ENCODE results near the gene DNAJC3. TPM values are rescaled to one million over a fixed set of nuclear protein-coding genes. Genes with fewer than 3 reads are reported as not detected.
"Not testable (repeated sequence)": the region's sequence is repeated elsewhere in the genome, so short reads cannot be mapped to it uniquely, and the experiment has no call there.

DNAJC3 gene
- total RNA-seq, 1 experiment from 2014 or later: 39.0 TPM

DNA sequence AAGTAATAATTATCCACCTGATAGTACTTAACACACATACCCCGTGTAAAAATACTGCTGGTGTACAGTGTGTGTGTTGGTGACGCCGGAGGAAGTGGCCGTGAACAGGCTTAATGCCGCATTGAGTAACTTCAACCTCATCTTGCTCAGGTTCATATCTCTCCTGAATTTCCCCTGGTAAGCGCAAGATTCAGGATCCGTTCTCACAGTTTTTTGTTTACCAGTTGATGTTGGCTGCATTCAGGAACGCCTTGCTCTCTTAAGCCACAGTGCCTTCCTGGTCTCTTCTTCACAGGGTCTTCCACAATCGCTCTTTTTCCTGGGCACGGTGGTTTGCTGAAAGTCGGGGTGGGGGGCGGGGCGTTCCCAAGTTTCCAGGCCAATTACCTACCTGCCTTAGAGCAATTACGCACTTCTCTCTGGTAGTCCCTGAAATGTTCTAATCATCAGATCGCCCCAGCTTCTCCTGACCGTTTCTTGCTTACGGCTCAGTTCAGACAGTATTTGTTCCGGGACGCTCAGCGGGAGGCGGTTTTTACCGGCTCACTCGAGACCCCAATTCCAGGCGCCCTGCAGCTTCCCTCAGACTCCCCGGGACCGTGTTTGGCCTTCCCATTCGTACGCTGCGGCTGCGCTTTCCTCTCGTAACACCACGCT is 706 bp upstream of the DNAJC3 start:
- peak; percentile 52 for DNase-seq (ENCODE audit: low spot score)

- peak; percentile 12 for DNase-seq (ENCODE audit: low spot score)
These were observed 776 bp downstream of the DNAJC3 start for GRCh38 chr13:95677564-95678266.

DNA sequence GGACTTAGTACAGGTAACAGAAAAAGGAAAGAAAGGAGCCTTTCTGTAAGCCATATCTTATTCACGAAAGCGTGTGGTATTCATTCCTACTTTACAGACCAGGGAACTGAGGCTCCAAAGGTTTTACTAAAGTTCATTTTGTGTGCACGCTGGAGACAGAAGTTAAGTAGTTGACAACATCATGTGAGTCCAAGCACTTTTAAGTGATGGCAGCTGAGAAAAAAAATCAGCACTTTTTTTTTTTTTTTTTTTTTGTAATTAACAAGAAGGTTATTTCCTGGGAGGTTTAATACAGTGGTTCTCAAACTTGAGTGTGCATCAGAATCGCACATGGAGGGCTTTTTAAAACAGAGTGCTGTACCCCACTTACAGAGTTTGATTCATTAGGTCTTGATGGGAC is 2.0 kb downstream of the DNAJC3 start:
- DNase-seq (ENCODE audit: low spot score): no peak

- DNase-seq (ENCODE audit: low spot score): no peak
These were observed 2.8 kb downstream of the DNAJC3 start for GRCh38 chr13:95679722-95680121.

DNA sequence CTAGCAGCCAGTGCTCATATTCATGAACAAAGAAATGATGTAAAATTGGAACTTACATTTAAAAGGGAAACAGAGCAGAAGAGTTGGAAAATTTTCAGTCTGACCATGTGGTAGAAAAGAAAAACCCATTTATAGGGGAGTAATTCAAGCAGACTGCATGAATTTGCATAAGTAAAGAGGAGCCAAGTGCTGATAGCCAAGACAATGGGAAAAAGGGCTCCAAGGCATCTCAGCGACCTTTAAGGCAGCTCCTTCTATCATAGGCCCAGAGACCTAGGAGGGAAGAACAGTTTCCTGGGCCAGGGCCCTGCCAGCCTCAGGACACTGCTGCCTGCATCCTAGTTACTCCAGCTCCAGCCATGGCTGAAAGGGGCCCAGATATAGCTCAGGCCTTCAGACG is 7.5 kb downstream of the DNAJC3 start:
- DNase-seq (ENCODE audit: low spot score): no peak

- not testable (repeated sequence) for DNase-seq (ENCODE audit: low spot score)
These were observed 8.0 kb downstream of the DNAJC3 start for GRCh38 chr13:95684960-95685359.

DNA sequence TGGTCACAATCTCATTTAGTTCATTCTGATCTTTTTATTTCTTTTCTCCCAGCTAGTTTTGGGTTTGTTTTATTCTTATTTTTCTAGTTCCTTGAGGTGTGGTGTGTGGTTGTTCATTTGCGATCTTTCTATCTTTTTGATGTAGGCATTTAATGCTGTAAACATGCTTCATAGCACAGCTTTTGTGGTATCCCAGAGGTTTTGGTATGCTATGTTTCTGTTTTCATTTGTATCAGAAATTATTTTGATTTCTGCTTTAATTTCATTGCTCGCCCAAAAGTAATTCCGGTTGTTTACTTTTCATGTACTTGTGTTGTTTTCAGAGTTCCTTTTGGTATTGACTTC is 12.6 kb downstream of the DNAJC3 start:
- no peak for DNase-seq (ENCODE audit: low spot score)

GRCh38 chr13:95690986-95691385 is 14.0 kb downstream of the DNAJC3 start:
- not testable (repeated sequence) for DNase-seq (ENCODE audit: low spot score)

DNA sequence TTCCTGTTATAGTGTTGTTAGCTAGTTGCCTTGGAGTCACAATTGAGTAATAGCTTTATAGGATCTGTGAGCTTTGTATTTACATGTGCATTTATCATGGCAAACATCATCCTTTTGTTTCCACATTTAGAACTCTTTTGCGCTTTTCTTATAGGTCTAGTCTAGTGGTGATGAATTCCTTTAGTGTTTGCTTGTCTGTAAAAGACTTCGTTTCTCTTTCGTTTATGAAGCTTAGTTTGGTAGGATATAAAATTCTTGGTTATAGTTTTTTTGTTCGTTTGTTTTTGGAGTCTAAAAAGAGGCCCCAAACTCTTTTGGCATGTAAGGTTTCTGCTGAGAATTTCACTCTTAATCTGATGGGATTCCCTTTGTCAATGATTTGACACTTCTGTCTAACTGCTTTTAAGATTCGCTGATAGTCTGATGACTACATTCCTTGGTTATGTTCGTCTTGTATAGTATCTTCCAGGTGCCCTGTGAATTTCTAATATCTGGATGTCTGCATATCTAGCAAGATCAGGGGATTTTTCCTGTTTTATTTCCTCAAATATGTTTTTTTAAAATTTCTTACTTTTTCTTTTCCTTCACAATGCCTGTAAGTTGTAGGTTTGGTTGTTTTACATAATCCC is 20.2 kb downstream of the DNAJC3 start:
- no peak for DNase-seq (ENCODE audit: low spot score)

GRCh38 chr13:95698047-95698749 is 21.3 kb downstream of the DNAJC3 start:
- DNase-seq (ENCODE audit: low spot score): no peak

GRCh38 chr13:95703576-95703975 is 26.6 kb downstream of the DNAJC3 start:
- DNase-seq (ENCODE audit: low spot score): no peak

- DNase-seq (ENCODE audit: low spot score): peak; percentile 9
These were observed 27.6 kb downstream of the DNAJC3 start for GRCh38 chr13:95704510-95704909.

GRCh38 chr13:95706356-95706755 is 29.4 kb downstream of the DNAJC3 start:
- DNase-seq (ENCODE audit: low spot score): no peak

GRCh38 chr13:95707035-95707434 is 30.1 kb downstream of the DNAJC3 start:
- DNase-seq (ENCODE audit: low spot score): no peak

DNA sequence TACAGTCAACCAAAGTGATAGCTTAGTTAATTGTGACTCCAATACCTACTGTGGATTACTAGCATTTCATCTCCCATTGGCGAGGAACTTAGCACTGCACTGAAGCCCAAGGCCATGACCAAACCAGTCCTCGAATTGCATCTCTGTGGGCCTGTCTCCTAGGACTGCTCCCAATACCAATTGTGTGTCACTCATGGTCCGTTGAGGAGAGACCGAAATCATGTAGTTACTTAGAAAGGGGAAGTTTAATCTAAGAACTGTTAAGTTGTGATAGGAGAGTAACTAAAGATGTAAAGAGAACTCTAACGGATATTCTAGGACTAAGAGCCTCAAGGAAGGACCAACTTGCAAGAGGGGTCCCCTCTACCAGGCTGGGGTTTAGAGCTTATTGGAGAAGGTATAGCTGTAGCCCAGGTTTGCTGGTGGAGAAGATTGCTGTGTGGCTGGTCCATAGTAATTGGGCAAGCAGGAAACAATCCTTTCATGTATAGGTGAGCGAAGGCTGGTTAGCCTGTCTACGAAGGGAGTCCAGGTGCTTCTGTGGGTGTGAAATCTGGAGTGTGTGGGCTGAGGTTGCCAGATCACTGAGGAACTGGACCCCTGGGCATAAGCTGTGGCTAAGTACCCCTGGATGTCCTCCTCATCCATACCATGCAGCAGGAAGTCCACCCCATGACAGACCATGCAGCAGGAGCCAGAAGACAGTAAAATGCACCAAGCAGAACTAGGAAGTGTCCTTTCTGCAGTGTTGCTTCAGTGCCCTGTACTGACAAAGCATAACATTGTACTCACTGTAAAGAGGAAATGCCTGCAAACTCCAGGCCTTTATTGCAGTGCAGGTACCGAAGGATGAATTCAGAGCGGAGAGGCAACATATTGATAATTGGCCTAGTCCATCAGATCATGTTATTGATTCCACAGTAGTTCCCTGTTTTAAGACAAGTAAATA is 30.8 kb downstream of the DNAJC3 start:
- DNase-seq (ENCODE audit: low spot score): no peak

DNA sequence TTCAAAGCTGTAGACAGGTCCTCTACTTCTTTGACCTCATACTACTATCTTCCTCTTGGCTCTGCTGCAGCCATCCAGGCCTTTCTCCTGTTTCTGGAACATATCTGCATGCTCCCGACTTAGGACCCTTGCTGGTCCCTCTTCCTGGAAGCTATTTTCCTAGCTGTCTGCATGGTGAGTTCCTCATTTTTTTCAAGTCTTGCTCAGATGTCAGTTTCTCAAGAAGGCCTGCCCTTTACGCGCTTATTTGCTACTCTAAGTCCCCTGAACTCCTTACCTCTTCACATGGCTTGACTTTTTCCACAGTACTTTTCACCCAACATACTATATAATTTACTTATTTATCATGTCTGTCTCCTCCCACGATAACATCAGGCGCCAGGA is 31.4 kb downstream of the DNAJC3 start:
- no peak for DNase-seq (ENCODE audit: low spot score)

DNA sequence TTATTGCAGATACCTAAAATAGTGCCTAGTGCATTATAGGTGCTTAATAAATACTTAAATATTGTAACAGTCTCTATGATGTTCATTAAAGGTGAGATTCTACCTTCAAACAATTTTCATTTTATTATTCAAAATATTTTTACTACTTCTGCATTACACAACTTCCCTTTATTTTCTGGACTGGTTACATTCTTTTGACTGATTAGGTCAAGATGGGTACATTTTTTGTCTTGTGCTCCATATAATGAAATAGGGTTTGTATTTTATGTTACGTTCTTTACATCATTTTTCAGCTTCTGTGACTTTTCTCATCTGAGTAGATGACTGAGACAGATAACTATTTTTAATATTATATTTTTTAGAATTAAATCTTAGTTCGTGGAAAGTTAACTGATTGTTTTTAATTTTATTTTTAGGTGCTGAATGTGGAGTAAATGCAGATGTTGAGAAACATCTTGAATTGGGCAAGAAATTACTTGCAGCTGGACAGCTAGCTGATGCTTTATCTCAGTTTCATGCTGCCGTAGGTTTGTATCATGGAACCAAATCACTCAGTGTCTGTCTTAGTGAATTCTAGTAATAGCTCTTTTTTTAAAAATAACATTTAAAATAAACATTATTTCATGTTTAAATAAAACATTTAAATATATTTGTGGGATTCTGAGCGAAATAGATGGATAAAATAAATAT is 32.0 kb downstream of the DNAJC3 start:
- no peak for DNase-seq (ENCODE audit: low spot score)

- peak; percentile 49 for DNase-seq (ENCODE audit: low spot score)
These were observed 33.4 kb downstream of the DNAJC3 start for GRCh38 chr13:95710313-95710712.

GRCh38 chr13:95712846-95713245 is 35.9 kb downstream of the DNAJC3 start:
- DNase-seq (ENCODE audit: low spot score): not testable (repeated sequence)

DNA sequence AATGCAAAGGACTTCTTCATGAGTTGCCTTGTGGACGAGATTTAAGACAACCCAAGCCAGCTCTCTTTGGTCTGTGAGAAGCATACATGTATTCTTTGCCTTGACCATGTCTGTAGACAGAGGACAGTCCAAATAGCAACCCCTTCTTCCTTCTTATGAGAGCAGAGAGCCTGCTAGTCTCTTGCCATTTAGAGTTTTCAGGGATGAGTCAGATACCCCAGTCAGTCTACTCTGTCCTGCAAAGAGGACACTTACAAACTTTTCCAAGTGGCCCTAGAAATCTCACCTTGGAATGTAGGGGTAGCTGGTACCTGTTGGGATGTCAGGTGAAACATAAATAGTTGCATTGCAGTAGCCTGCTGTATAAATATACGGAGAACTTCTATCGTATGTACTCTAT is 36.7 kb downstream of the DNAJC3 start:
- no peak for DNase-seq (ENCODE audit: low spot score)
